Activated naive CD4-positive, alpha-beta T cell treated with anti-CD3 and anti-CD28 coated beads for 36 hours (primary cell): Measurements from ENCODE around the gene XRCC6. TPM values are rescaled to one million over a fixed set of nuclear protein-coding genes. Genes with fewer than 3 reads are reported as not detected.
A peak's percentile ranks its signal among the peaks of the same experiment; 100 is the strongest.
"Not testable (repeated sequence)": the region's sequence is repeated elsewhere in the genome, so short reads cannot be mapped to it uniquely, and the experiment has no call there.

Experiments
- CTCF ChIA-PET: fragments of 350-600 bp; sonication (Branson Sonifier 250); formaldehyde crosslinking; loops from one replicate; lab custom pipeline; 2021; ENCODE audit warnings: antibody characterized with exemption; lab: Charles Lee
- DNase-seq: peaks from one replicate; pipeline ENCODE4 v3.0.0-alpha.2; 2020
- H3K27ac Mint-ChIP-seq: one replicate; pipeline ENCODE4 v1.8.0; 2021; ENCODE audit warnings: mild to moderate bottlenecking, mixed read lengths
- H3K27me3 Mint-ChIP-seq: one replicate; pipeline ENCODE4 v1.8.0; 2021; ENCODE audit warnings: low read depth, mixed read lengths
- H3K36me3 Mint-ChIP-seq: one replicate; pipeline ENCODE4 v1.8.0; 2021; ENCODE audit warnings: low read depth, mixed read lengths
- H3K4me1 Mint-ChIP-seq: one replicate; pipeline ENCODE4 v1.8.0; 2021; ENCODE audit warnings: low read depth, mixed read lengths
- H3K4me3 Mint-ChIP-seq: one replicate; pipeline ENCODE4 v1.8.0; 2021; ENCODE audit warnings: mild to moderate bottlenecking, moderate library complexity, mixed read lengths
- H3K9me3 Mint-ChIP-seq: one replicate; pipeline ENCODE4 v1.8.0; 2021; ENCODE audit warnings: mixed read lengths
- intact Hi-C: fragments of 100-400 bp; cut with micrococcal nuclease; formaldehyde crosslinking; loops from one replicate; pipeline ENCODE4 v1.15.1; 2023
- total RNA-seq, 2 experiments: library from RNA; stranded (reverse); gene quantifications; one replicate each; pipeline ENCODE4 v1.2.3, GENCODE V29; 2021

XRCC6 gene
- total RNA-seq, 2 experiments from 2014 or later = 424 to 436 TPM

DNA sequence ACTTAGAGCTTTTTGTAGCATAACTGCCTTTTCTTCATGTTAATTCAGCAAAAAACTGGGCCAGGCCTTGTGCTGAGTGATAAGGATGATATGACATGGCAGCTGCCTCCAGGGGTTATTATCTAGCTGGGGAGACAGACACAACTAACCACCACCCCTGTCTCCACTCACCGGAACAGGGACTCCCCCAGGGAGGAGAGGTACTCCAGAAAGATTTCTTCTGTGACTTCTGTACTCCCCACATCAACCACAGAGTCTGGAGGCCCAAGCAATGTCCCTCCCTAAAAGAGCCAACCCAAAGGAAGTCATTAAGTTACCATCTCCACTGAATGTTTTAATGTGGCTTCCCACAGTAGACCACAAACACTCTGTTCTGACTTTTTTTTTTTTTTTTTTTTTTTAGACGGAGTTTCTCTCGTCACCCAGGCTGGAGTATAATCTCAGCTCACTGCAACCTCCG is 17.2 kb upstream of the XRCC6 start:
- CTCF ChIA-PET = interaction anchor here (0.7 to 2.3 kb wide), 3 partner anchors 10 to 179 kb away, joined by 4 to 9 read pairs (median 4); no protein-coding TSS in a partner anchor
- Mint-ChIP-seq H3K36me3 (peaks cover 64% of the 10 kb centered on the region), H3K9me3 (no peaks in the 10 kb centered on the region), H3K4me1 (peaks cover 24% of the 10 kb centered on the region), H3K27ac (no peak overlapping the region), H3K4me3 (no peak overlapping the region), H3K27me3 (no peaks in the 10 kb centered on the region)
- peak; percentile 78 for DNase-seq
- intact Hi-C loops = loop anchor here (1.0 kb wide), 1 partner anchor 15 kb away; no protein-coding TSS in a partner anchor

DNA sequence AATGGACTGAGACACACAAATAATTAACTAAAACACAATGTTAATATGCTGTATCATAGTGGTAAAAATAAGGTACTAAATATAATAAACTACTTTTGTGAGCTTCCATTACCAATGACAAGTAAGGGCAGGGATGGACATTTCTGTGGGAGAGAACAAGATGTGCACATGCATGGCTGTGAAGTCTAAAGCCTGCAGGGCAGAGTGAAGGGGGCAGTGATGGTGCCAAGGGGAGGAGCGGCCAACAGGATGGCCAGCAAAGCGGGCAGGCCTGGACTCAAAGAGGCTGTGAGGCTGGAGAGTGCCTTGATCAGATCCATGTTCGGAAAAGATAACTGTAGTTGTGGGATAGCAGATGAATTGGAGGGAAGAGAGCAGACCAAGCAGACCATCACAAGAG is 12.7 kb upstream of the XRCC6 start:
- H3K4me1 Mint-ChIP-seq = peaks cover 17% of the 10 kb centered on the region
- CTCF ChIA-PET = interaction anchor here (0.6 kb wide), 1 partner anchor 200 kb away, joined by 4 read pairs; no protein-coding TSS in a partner anchor
- no peak overlapping the region for H3K27ac Mint-ChIP-seq
- H3K27me3 Mint-ChIP-seq = no peaks in the 10 kb centered on the region
- intact Hi-C loops = no loop called here
- no peak overlapping the region for H3K4me3 Mint-ChIP-seq
- peaks cover 45% of the 10 kb centered on the region for H3K36me3 Mint-ChIP-seq
- no peaks in the 10 kb centered on the region for H3K9me3 Mint-ChIP-seq
- no peak for DNase-seq

DNA sequence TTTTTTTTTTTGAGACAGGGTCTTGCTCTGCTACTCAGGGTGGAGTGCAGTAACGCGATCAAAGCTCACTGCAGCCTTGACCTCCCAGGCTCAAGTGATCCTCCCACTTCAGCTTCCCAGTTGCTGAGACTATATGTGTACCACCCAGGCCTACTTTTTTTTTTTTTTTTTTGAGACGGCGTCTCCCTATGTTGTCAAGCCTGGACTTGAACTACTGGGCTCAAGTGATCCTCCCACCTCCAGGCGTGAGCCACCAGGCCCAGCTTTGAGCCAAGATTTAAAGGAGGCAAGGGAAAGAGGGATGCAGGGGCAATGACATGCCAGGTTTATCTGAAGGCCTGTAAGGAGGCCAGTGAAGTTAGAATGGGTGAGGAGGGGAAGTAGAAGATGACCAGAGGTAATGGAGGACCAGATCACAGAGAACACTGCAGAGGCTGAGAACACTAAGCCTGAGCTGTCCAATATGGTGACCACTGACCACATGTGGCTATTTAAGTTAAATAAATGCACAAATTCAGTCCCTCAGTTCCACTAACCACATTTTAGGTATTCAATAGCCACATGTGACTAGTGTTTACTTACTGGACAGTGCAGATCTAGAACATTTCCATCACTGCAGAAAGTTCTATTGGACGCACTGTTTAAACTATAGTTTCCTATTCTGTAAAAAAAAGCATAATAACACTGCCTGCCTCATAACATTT is 8.3 kb upstream of the XRCC6 start:
- no peaks in the 10 kb centered on the region for H3K9me3 Mint-ChIP-seq

DNA sequence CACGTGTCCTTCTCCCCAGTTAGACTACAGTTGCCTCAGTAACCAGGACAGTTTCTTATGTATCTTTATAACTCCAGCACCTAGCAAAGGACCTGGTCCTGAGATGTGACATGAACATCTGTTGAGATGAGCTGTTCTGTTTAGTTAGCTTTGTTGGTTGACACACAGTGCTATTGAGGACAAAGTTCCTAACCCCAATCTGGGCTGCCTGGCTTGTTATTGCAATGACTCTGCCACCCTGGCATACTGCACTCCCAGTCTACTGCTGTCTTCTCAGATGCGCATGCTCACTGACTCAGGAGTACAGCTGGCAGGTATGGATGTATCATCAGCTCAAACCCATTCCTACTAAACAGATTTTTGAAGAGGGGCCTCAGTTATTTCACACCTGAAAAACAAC is 7.6 kb upstream of the XRCC6 start:
- no peaks in the 10 kb centered on the region for H3K9me3 Mint-ChIP-seq
- H3K27me3 Mint-ChIP-seq = no peaks in the 10 kb centered on the region
- no peak overlapping the region for H3K27ac Mint-ChIP-seq
- H3K36me3 Mint-ChIP-seq = peaks cover 14% of the 10 kb centered on the region
- H3K4me3 Mint-ChIP-seq = no peak overlapping the region
- DNase-seq = no peak
- intact Hi-C loops = no loop called here
- CTCF ChIA-PET = interaction anchor here (0.7 kb wide), 1 partner anchor 272 kb away, joined by 4 read pairs; no protein-coding TSS in a partner anchor
- H3K4me1 Mint-ChIP-seq = peaks cover 26% of the 10 kb centered on the region

More for the DNA sequence above, 8.3 kb upstream of the XRCC6 start:
- intact Hi-C loops = no loop called here
- H3K27me3 Mint-ChIP-seq = no peaks in the 10 kb centered on the region
- H3K4me1 Mint-ChIP-seq = peaks cover 20% of the 10 kb centered on the region
- H3K36me3 Mint-ChIP-seq = peaks cover 13% of the 10 kb centered on the region
- H3K4me3 Mint-ChIP-seq = no peak overlapping the region
- CTCF ChIA-PET = no interaction called here
- DNase-seq = no peak
- no peak overlapping the region for H3K27ac Mint-ChIP-seq

DNA sequence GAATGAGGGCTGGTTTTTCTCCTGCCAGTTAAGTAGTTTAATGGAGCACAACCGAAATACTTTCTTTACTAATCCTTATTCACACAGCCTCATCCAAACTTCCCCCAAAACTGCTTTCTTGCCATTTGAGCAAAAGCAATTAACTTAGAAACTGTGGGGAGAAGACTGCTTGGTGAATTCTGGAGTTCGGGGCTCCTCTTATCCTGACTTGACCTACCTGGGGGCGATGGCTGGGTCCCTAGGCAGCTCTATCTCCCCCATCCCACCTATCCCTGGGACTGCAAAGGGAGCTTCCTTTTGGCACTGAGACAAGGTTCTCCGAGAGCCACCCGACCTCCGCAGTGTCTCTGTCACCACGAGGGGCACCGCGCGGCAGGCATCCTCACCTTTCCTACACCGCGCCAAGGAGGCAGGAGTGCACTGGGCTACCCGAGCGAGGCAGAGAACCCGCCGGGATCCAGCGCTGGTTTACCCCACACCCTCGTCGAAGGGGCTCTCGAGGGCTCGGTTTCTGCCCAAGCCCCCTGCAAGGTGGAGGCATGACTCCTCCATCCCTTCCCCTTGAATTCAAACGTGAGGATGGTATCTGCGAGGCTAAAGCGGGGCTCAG is 1.0 kb upstream of the XRCC6 start:
- H3K4me3 Mint-ChIP-seq = peak overlapping the region; percentile 98
- intact Hi-C loops = loop anchor here (1.0 to 5.0 kb wide), 3 partner anchors 16 to 321 kb away; partner anchors contain the start of gene ZC3H7B
- peaks cover 33% of the 10 kb centered on the region for H3K36me3 Mint-ChIP-seq
- H3K4me1 Mint-ChIP-seq = peaks cover 55% of the 10 kb centered on the region
- CTCF ChIA-PET = interaction anchor here (0.6 to 0.8 kb wide), 2 partner anchors 30 to 47 kb away, joined by 3 read pairs; no protein-coding TSS in a partner anchor
- DNase-seq = peak; percentile 66
- peaks cover 3% of the 10 kb centered on the region for H3K9me3 Mint-ChIP-seq
- H3K27me3 Mint-ChIP-seq = no peaks in the 10 kb centered on the region
- peak overlapping the region; percentile 98 for H3K27ac Mint-ChIP-seq

DNA sequence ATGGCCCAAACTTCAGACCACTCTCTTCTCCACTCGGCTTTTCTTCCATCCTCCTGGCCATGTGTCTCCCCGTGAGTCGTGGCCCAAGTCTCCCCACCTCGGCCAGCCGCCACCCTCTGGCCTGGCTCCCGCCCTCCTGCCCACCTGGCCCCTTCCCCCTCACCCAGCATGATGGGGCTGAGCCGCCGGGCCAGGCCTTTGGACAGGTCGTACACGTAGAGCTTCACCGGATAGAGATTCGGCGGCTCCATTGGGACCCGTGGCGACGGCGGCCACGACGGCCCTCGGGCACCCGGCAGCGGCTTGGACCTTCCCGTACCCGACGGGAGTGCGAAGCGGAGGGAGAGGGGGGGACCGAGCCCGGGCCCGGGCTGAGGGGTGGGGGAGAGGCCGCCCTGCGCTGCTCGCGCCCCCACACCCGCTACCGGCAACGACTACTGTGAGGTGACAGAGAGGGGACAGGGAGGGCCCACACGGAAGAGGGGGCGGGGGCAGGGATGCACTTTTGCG is 451 bp upstream of the XRCC6 start, which contains the start of gene DESI1:
DESI1 (minus strand) TSS at position 455 of the 510 bp plus-strand sequence; CDS start at position 251, 204 bp downstream.
- Mint-ChIP-seq H3K4me3 (peak within 1 kb of the TSS; percentile 98), H3K27me3 (no peaks in the 10 kb centered on the region), H3K36me3 (peaks cover 32% of the 10 kb centered on the region), H3K27ac (peak within 1 kb of the TSS; percentile 98), H3K4me1 (peaks cover 57% of the 10 kb centered on the region), H3K9me3 (peaks cover 3% of the 10 kb centered on the region)
- CTCF ChIA-PET = interaction anchor here (0.5 to 1.5 kb wide), 4 partner anchors 18 to 127 kb away, joined by 3 to 4 read pairs (median 3); partner anchors contain the start of gene SNU13
- intact Hi-C loops = loop anchor here (1.0 to 5.0 kb wide), 13 partner anchors 31 to 529 kb away; partner anchors contain the start of genes ACO2, L3MBTL2, PMM1 and POLR3H
- DNase-seq = no peak

DNA sequence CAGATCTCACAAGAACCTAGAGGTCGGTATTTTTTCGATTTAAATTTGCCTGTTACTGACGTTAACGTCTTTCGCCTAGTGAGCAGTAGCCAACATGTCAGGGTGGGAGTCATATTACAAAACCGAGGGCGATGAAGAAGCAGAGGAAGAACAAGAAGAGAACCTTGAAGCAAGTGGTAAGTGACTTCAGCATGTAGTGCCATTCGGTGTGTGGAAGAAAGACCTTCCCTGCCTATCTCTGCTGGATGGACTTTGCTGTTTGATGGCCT is 750 bp downstream of the XRCC6 start:
- Mint-ChIP-seq H3K27me3 (no peaks in the 10 kb centered on the region), H3K27ac (peak overlapping the region; percentile 98), H3K4me1 (peaks cover 51% of the 10 kb centered on the region), H3K9me3 (peaks cover 3% of the 10 kb centered on the region), H3K36me3 (peaks cover 33% of the 10 kb centered on the region), H3K4me3 (peak overlapping the region; percentile 98)
- CTCF ChIA-PET = interaction anchor here (1.1 to 1.5 kb wide), 2 partner anchors 19 to 45 kb away, joined by 3 read pairs; no protein-coding TSS in a partner anchor
- intact Hi-C loops = loop anchor here (1.0 to 5.0 kb wide), 13 partner anchors 33 to 531 kb away; partner anchors contain the start of genes ACO2, L3MBTL2, PMM1 and POLR3H
- DNase-seq = no peak

DNA sequence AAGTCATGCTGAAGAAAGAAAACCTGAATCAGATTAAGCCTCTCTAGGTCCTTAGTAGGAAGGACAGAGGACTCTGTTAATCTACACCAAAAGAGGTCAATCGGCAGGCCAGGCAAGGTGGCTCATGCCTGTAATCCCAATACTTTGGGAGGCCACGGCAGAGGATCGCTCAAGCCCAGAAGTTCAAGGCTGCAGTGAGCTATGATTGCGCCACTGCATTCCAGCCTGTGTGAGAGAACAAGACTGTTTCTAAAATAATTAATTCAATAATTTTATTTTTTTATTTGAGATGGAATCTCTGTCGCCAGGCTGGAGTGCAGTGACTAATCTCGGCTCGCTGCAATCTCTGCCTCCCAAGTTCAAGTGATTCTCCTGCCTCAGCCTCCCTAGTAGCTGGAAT is 4.5 kb downstream of the XRCC6 start:
- no peaks in the 10 kb centered on the region for H3K27me3 Mint-ChIP-seq

DNA sequence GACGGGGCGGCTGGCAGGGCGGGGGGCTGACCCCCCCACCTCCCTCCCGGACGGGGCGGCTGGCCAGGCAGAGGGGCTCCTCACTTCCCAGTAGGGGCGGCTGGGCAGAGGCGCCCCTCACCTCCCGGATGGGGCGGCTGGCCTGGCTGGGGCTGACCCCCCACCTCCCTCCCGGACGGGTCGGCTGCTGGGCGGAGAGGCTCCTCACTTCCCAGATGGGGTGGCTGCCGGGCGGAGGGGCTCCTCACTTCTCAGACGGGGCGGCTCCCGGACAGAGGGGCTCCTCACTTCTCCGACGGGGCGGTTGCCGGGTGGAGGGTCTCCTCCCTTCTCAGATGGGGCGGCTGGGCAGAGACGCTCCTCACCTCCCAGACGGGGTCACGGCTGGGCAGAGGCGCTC is 10.0 kb downstream of the XRCC6 start:
- Mint-ChIP-seq H3K36me3 (peaks cover 52% of the 10 kb centered on the region), H3K4me1 (peaks cover 22% of the 10 kb centered on the region)
- H3K27ac Mint-ChIP-seq, intact Hi-C loops, H3K27me3 Mint-ChIP-seq, H3K9me3 Mint-ChIP-seq, DNase-seq, CTCF ChIA-PET, H3K4me3 Mint-ChIP-seq: not testable (repeated sequence)

More for the DNA sequence above, 4.5 kb downstream of the XRCC6 start:
- Mint-ChIP-seq H3K27ac (no peak overlapping the region), H3K36me3 (peaks cover 55% of the 10 kb centered on the region), H3K4me3 (no peak overlapping the region), H3K9me3 (peaks cover 1% of the 10 kb centered on the region), H3K4me1 (peaks cover 42% of the 10 kb centered on the region)
- CTCF ChIA-PET = no interaction called here
- intact Hi-C loops = no loop called here
- no peak for DNase-seq

DNA sequence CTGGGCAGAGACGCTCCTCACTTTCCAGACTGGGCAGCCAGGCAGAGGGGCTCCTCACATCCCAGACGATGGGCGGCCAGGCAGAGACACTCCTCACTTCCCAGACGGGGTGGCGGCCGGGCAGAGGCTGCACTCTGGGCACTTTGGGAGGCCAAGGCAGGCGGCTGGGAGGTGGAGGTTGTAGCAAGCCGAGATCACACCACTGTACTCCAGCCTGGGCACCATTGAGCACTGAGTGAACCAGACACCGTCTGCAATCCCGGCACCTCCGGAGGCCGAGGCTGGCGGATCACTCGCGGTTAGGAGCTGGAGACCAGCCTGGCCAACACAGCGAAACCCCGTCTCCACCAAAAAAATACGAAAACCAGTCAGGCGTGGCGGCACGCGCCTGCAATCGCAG is 10.5 kb downstream of the XRCC6 start:
- H3K27ac Mint-ChIP-seq, intact Hi-C loops, H3K27me3 Mint-ChIP-seq, CTCF ChIA-PET, H3K4me3 Mint-ChIP-seq, DNase-seq, H3K9me3 Mint-ChIP-seq: not testable (repeated sequence)
- Mint-ChIP-seq H3K4me1 (peaks cover 22% of the 10 kb centered on the region), H3K36me3 (peaks cover 55% of the 10 kb centered on the region)

DNA sequence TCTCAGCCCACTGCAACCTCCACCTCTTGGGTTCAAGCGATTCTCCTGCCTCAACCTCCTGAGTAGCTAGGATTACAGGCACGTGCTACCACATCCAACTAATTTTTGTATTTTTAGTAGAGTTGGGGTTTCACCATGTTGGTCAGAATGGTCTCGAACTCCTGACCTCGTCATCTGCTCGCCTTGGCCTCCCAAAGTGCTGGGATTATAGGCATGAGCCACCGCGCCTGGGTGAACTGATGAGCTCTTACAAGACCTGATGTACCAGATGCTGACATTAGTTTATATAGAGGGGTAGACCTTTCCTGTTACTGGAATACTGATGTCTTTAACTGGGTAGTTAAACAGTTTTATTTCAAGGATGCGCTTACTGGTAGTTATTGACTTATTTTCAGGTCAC is 13.5 kb downstream of the XRCC6 start:
- H3K27ac Mint-ChIP-seq, H3K4me3 Mint-ChIP-seq, CTCF ChIA-PET, H3K27me3 Mint-ChIP-seq, DNase-seq, intact Hi-C loops, H3K4me1 Mint-ChIP-seq, H3K9me3 Mint-ChIP-seq: not testable (repeated sequence)
- H3K36me3 Mint-ChIP-seq = peaks cover 41% of the 10 kb centered on the region

DNA sequence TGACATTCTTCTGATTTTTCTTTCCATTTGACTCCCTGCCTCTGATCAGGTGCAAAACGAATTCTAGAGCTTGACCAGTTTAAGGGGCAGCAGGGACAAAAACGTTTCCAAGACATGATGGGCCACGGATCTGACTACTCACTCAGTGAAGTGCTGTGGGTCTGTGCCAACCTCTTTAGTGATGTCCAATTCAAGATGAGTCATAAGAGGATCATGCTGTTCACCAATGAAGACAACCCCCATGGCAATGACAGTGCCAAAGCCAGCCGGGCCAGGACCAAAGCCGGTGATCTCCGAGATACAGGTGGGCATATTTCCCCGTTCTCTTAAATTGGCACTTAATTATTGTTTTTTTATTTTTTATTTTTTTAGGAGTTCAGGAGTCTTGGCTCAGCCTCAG is 15.4 kb downstream of the XRCC6 start:
- H3K9me3 Mint-ChIP-seq = no peaks in the 10 kb centered on the region
- intact Hi-C loops = no loop called here
- H3K27me3 Mint-ChIP-seq = no peaks in the 10 kb centered on the region
- H3K36me3 Mint-ChIP-seq = peaks cover 40% of the 10 kb centered on the region
- H3K27ac Mint-ChIP-seq = no peak overlapping the region
- no peak for DNase-seq
- H3K4me1 Mint-ChIP-seq = peaks cover 3% of the 10 kb centered on the region
- CTCF ChIA-PET = interaction anchor here (1.0 kb wide), 2 partner anchors 28 to 30 kb away, joined by 3 to 4 read pairs; no protein-coding TSS in a partner anchor
- H3K4me3 Mint-ChIP-seq = no peak overlapping the region
